22Rv1 (cell line): Measurements from ENCODE around the gene EIF4G3.

Experiments used
- ZFX ChIP-seq: fragments of 450-650 bp; IDR thresholded peaks from 2 replicates; pipeline ENCODE4 v1.6.1; 2017; ENCODE audit warnings: antibody characterized with exemption, borderline replicate concordance
- TF ChIP-seq, protein P1 (sequence below): fragments of 450-650 bp; IDR thresholded peaks from 2 replicates; pipeline ENCODE4 v1.5.1; 2017; ENCODE audit warnings: mild to moderate bottlenecking

DNA sequence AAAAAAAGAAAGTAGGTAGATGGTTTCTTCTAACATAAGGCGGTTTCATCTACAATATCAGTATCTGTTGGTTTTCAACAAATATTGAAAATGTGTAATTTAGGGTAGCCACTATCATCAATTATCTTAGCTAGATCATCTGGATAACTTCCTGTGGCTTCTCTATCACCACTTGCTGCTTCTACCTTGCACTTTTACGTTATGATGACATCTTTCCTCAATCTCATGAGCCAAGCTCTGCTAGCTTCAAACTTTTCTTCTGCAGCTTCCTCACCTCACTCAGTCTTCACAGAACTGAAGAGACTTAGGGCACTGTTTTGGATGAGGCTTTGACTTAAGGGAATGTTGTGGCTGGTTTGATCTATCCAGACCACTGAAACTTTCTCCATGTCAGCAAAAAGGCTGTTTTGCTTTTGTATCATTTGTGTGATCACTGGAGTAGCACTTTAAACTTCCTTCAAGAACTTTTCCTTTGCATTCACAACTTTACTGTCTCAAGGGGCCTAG, 244.7 kb downstream of the EIF4G3 start:
- TF ChIP-seq, protein P1, sequence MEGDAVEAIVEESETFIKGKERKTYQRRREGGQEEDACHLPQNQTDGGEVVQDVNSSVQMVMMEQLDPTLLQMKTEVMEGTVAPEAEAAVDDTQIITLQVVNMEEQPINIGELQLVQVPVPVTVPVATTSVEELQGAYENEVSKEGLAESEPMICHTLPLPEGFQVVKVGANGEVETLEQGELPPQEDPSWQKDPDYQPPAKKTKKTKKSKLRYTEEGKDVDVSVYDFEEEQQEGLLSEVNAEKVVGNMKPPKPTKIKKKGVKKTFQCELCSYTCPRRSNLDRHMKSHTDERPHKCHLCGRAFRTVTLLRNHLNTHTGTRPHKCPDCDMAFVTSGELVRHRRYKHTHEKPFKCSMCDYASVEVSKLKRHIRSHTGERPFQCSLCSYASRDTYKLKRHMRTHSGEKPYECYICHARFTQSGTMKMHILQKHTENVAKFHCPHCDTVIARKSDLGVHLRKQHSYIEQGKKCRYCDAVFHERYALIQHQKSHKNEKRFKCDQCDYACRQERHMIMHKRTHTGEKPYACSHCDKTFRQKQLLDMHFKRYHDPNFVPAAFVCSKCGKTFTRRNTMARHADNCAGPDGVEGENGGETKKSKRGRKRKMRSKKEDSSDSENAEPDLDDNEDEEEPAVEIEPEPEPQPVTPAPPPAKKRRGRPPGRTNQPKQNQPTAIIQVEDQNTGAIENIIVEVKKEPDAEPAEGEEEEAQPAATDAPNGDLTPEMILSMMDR, result no peak
- no peak for TF ChIP-seq ZFX
